HepG2 (cell line): ENCODE data around the gene CIITA. TPM values are rescaled to one million over a fixed set of nuclear protein-coding genes. Genes with fewer than 3 reads are reported as not detected.
A peak's percentile ranks its signal among the peaks of the same experiment; 100 is the strongest.

Experiments
- EED ChIP-seq: sonication (generic); formaldehyde crosslinking; IDR thresholded peaks from 2 replicates; pipeline ENCODE4 v1.5.0; 2020; ENCODE audit warnings: mild to moderate bottlenecking, missing genetic modification reagents
- GATAD2A ChIP-seq: IDR thresholded peaks from 2 replicates; pipeline ENCODE4 v1.6.1; 2016
- HOXD1 ChIP-seq: sonication (generic); formaldehyde crosslinking; IDR thresholded peaks from 2 replicates; pipeline ENCODE4 v1.5.0; 2020; ENCODE audit warnings: missing genetic modification reagents
- IRF9 ChIP-seq: sonication (generic); formaldehyde crosslinking; IDR thresholded peaks from 2 replicates; pipeline ENCODE4 v1.8.0; 2022; ENCODE audit warnings: missing genetic modification reagents, mild to moderate bottlenecking, borderline replicate concordance
- KDM5B ChIP-seq: sonication (generic); formaldehyde crosslinking; IDR thresholded peaks from 2 replicates; pipeline ENCODE4 v1.4.0; 2020; ENCODE audit warnings: missing genetic modification reagents, mild to moderate bottlenecking, borderline replicate concordance
- KDM6A ChIP-seq: IDR thresholded peaks from 2 replicates; pipeline ENCODE4 v1.6.1; 2016; ENCODE audit warnings: low read depth
- NCOA2 ChIP-seq: sonication (generic); formaldehyde crosslinking; IDR thresholded peaks from 2 replicates; pipeline ENCODE4 v1.8.0; 2022; ENCODE audit warnings: inconsistent platforms
- NRL ChIP-seq: sonication (generic); formaldehyde crosslinking; IDR thresholded peaks from 2 replicates; pipeline ENCODE4 v1.5.0; 2020; ENCODE audit warnings: missing genetic modification reagents, mild to moderate bottlenecking, moderate library complexity, borderline replicate concordance
- PBX2 ChIP-seq: IDR thresholded peaks from 2 replicates; pipeline ENCODE4 v1.6.1; 2016; ENCODE audit warnings: control low read depth
- POLR2G ChIP-seq: fragments of 200-400 bp; formaldehyde crosslinking; IDR thresholded peaks from 2 replicates; pipeline ENCODE4 v1.6.1; 2018; ENCODE audit warnings: mild to moderate bottlenecking, low read depth, low read length, moderate library complexity
- RCOR2 ChIP-seq: IDR thresholded peaks from 2 replicates; pipeline ENCODE4 v1.6.1; 2016; ENCODE audit warnings: missing biosample characterization, missing genetic modification reagents
- RXRB ChIP-seq: IDR thresholded peaks from 2 replicates; pipeline ENCODE4 v1.6.1; 2016; ENCODE audit warnings: borderline replicate concordance, missing genetic modification reagents, missing compliant biosample characterization
- THAP7 ChIP-seq: sonication (generic); formaldehyde crosslinking; IDR thresholded peaks from 2 replicates; pipeline ENCODE4 v1.8.1; 2023; ENCODE audit warnings: mild to moderate bottlenecking, missing genetic modification reagents
- ZNF143 ChIP-seq: sonication (generic); formaldehyde crosslinking; IDR thresholded peaks from 2 replicates; pipeline ENCODE4 v1.4.0; 2020; ENCODE audit warnings: missing genetic modification reagents
- ZNF280B ChIP-seq: sonication (generic); formaldehyde crosslinking; IDR thresholded peaks from 2 replicates; pipeline ENCODE4 v1.5.0; 2020; ENCODE audit warnings: missing genetic modification reagents, mild to moderate bottlenecking, borderline replicate concordance
- ZNF556 ChIP-seq: sonication (generic); formaldehyde crosslinking; IDR thresholded peaks from 2 replicates; pipeline ENCODE4 v1.4.0; 2020; ENCODE audit warnings: mild to moderate bottlenecking, missing genetic modification reagents, borderline replicate concordance
- polyA plus RNA-seq, 8 experiments: library from polyadenylated mRNA; depleted of rRNA in 3 of 8; stranded (reverse) in 7 of 8; unstranded in 1 of 8; fragments of >200 nt; fragmentation: Illumina TruSeq in 4 of 8; extraction: Trizol in 4 of 8; gene quantifications; 2 replicates each; pipeline versions ENCODE4 v1.2.1 to v1.2.3, GENCODE V29; 2011 to 2016; ENCODE audit warnings: low read depth in 4 of 8, missing spikeins in 1 of 8, mixed read lengths in 1 of 8; ENCODE audit not compliant: insufficient read depth in 1 of 8
- total RNA-seq, 5 experiments: library from RNA; depleted of rRNA; stranded (reverse); fragments of >200 nt; fragmentation: Illumina TruSeq; extraction: Trizol; gene quantifications; 2 replicates each; pipeline ENCODE4 v1.2.3, GENCODE V29; 2016; ENCODE audit warnings: low read depth in 1 of 5
- TF ChIP-seq, protein P1 (sequence below): sonication (generic); formaldehyde crosslinking; IDR thresholded peaks from 2 replicates; pipeline ENCODE4 v1.8.1; 2023; ENCODE audit warnings: mild to moderate bottlenecking, missing genetic modification reagents
- TF ChIP-seq, protein P2 (sequence below): sonication (generic); formaldehyde crosslinking; IDR thresholded peaks from 2 replicates; pipeline ENCODE4 v1.5.1; 2020; ENCODE audit warnings: missing genetic modification reagents, mild to moderate bottlenecking, borderline replicate concordance
- TF ChIP-seq, protein P3 (sequence below): IDR thresholded peaks from 2 replicates; pipeline ENCODE4 v1.6.1; 2018; ENCODE audit warnings: missing genetic modification reagents

Gene CIITA
- total and polyA plus RNA-seq, 2 of the 13 experiments (the other 11 are each of a cell fraction or from before 2014, with no cell fraction given), result 0.08 to 0.09 TPM

- TF ChIP-seq, protein P1, sequence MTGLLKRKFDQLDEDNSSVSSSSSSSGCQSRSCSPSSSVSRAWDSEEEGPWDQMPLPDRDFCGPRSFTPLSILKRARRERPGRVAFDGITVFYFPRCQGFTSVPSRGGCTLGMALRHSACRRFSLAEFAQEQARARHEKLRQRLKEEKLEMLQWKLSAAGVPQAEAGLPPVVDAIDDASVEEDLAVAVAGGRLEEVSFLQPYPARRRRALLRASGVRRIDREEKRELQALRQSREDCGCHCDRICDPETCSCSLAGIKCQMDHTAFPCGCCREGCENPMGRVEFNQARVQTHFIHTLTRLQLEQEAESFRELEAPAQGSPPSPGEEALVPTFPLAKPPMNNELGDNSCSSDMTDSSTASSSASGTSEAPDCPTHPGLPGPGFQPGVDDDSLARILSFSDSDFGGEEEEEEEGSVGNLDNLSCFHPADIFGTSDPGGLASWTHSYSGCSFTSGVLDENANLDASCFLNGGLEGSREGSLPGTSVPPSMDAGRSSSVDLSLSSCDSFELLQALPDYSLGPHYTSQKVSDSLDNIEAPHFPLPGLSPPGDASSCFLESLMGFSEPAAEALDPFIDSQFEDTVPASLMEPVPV (CRISPR knock-in tag), result no peak
- TF ChIP-seq, protein P2, sequence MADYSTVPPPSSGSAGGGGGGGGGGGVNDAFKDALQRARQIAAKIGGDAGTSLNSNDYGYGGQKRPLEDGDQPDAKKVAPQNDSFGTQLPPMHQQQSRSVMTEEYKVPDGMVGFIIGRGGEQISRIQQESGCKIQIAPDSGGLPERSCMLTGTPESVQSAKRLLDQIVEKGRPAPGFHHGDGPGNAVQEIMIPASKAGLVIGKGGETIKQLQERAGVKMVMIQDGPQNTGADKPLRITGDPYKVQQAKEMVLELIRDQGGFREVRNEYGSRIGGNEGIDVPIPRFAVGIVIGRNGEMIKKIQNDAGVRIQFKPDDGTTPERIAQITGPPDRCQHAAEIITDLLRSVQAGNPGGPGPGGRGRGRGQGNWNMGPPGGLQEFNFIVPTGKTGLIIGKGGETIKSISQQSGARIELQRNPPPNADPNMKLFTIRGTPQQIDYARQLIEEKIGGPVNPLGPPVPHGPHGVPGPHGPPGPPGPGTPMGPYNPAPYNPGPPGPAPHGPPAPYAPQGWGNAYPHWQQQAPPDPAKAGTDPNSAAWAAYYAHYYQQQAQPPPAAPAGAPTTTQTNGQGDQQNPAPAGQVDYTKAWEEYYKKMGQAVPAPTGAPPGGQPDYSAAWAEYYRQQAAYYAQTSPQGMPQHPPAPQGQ (CRISPR knock-in tag), result no peak
- TF ChIP-seq GATAD2A (CRISPR knock-in tag) (0 out of 2 replicates have a peak, but pooled peaks have one; percentile 22), KDM5B (CRISPR knock-in tag) (peak; percentile 32; the same call in 1 of the 2 replicates), HOXD1 (CRISPR knock-in tag) (no peak), EED (CRISPR knock-in tag) (no peak), RCOR2 (peak; percentile 43; the same call in 1 of the 2 replicates), KDM6A (no peak), RXRB (CRISPR knock-in tag) (0 out of 2 replicates have a peak, but pooled peaks have one; percentile 15), NRL (peak; percentile 64; the same call in 1 of the 2 replicates), ZNF280B (CRISPR knock-in tag) (0 out of 2 replicates have a peak, but pooled peaks have one; percentile 65), POLR2G (no peak), ZNF556 (0 out of 2 replicates have a peak, but pooled peaks have one; percentile 46), THAP7 (CRISPR knock-in tag) (0 out of 2 replicates have a peak, but pooled peaks have one; percentile 7), ZNF143 (0 out of 2 replicates have a peak, but pooled peaks have one; percentile 29), IRF9 (CRISPR knock-in tag) (no peak), PBX2 (CRISPR knock-in tag) (0 out of 2 replicates have a peak, but pooled peaks have one; percentile 12), NCOA2 (CRISPR knock-in tag) (no peak)
- TF ChIP-seq, protein P3, sequence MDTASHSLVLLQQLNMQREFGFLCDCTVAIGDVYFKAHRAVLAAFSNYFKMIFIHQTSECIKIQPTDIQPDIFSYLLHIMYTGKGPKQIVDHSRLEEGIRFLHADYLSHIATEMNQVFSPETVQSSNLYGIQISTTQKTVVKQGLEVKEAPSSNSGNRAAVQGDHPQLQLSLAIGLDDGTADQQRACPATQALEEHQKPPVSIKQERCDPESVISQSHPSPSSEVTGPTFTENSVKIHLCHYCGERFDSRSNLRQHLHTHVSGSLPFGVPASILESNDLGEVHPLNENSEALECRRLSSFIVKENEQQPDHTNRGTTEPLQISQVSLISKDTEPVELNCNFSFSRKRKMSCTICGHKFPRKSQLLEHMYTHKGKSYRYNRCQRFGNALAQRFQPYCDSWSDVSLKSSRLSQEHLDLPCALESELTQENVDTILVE, result no peak
These were observed 44.7 kb downstream of the CIITA start (continued) for GRCh38 chr16:10921536-10922327.
